Mammary epithelial cell (primary cell): ENCODE results near the gene ATE1.

Experiments used
- EZH2 ChIP-seq: IDR thresholded peaks from 2 replicates; pipeline ENCODE4 v1.6.1; 2012; ENCODE audit warnings: low read length, inconsistent platforms, borderline replicate concordance
- TF ChIP-seq, protein P1 (sequence below), 2 donors: IDR thresholded peaks in 1 of 2; conservative IDR thresholded peaks in 1 of 2; 2 replicates each; pipeline ENCODE4 v1.5.1; 2011 to 2012; ENCODE audit warnings: inconsistent platforms in 2 of 2, low read length in 2 of 2, mild to moderate bottlenecking in 2 of 2, control low read depth in 1 of 2, low read depth in 1 of 2; ENCODE audit not compliant: insufficient read depth in 1 of 2; ENCODE audit errors: extremely low read depth in 1 of 2

DNA sequence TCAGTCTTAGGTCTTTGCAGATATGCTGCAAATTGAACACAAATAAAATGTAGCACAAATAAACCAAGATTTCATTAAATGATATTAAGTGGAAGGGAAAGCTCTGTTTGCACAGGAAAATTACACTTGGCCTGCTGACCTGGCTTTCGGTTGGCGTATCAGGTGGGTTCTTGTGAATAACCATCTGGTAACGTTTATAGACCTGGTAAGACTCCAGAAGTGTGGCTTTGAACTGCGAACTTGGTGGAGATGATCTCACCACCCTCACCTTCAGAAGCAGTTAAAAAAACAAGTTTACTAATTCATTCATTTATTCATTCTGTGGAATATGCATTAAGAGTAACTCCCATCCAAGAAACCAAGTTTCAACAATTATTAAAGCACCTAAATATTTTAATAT is 28.1 kb downstream of the ATE1 start:
- TF ChIP-seq, protein P1, sequence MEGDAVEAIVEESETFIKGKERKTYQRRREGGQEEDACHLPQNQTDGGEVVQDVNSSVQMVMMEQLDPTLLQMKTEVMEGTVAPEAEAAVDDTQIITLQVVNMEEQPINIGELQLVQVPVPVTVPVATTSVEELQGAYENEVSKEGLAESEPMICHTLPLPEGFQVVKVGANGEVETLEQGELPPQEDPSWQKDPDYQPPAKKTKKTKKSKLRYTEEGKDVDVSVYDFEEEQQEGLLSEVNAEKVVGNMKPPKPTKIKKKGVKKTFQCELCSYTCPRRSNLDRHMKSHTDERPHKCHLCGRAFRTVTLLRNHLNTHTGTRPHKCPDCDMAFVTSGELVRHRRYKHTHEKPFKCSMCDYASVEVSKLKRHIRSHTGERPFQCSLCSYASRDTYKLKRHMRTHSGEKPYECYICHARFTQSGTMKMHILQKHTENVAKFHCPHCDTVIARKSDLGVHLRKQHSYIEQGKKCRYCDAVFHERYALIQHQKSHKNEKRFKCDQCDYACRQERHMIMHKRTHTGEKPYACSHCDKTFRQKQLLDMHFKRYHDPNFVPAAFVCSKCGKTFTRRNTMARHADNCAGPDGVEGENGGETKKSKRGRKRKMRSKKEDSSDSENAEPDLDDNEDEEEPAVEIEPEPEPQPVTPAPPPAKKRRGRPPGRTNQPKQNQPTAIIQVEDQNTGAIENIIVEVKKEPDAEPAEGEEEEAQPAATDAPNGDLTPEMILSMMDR (conservative IDR thresholded peaks at IDR 0.05 in 1 of 2, IDR thresholded peaks at IDR 0.05 in 1 of 2; ENCODE audit: extremely low read depth in 1 of 2, insufficient read depth in 1 of 2, low read depth in 1 of 2, low read length in 2 of 2), result no peak
- no peak for TF ChIP-seq EZH2
